Suppressor macrophage treated with lipopolysaccharide for 1 hour (primary cell): Measurements from ENCODE around the gene MTA1.

ENCODE experiments used
- DNase-seq, 3 donors: peaks; one replicate each; pipeline ENCODE4 v3.0.0-alpha.2; 2020 to 2022

MTA1 gene

DNA sequence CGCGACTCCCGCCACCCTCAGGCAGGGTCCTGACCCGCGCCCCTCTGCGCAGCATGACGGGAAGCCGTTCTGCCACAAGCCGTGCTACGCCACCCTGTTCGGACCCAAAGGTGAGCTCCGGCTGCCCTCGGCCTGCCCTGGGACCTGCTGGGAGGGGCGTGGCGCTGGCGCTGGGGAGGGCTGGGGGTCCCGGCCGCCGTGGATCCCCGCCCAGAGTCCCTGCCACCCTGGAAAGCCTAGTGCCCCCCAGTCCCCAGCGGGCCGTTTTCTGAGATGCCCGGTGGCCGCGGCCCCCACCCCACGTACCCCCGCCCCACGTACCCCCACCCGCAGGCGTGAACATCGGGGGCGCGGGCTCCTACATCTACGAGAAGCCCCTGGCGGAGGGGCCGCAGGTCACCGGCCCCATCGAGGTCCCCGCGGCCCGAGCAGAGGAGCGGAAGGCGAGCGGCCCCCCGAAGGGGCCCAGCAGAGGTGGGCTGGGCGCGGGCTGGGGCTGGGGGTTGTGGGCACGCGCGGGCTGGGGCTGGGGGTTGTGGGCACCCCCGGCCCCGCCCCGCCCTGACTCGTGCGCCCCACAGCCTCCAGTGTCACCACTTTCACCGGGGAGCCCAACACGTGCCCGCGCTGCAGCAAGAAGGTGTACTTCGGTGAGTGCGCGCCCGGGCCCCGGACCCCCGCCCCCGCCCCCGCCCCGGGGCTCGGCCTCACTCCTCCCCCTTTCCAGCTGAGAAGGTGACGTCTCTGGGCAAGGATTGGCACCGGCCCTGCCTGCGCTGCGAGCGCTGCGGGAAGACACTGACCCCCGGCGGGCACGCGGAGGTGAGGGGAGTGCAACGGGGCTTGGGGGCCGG lies 59.0 kb downstream of the MTA1 start:
- DNase-seq = no peak

DNA sequence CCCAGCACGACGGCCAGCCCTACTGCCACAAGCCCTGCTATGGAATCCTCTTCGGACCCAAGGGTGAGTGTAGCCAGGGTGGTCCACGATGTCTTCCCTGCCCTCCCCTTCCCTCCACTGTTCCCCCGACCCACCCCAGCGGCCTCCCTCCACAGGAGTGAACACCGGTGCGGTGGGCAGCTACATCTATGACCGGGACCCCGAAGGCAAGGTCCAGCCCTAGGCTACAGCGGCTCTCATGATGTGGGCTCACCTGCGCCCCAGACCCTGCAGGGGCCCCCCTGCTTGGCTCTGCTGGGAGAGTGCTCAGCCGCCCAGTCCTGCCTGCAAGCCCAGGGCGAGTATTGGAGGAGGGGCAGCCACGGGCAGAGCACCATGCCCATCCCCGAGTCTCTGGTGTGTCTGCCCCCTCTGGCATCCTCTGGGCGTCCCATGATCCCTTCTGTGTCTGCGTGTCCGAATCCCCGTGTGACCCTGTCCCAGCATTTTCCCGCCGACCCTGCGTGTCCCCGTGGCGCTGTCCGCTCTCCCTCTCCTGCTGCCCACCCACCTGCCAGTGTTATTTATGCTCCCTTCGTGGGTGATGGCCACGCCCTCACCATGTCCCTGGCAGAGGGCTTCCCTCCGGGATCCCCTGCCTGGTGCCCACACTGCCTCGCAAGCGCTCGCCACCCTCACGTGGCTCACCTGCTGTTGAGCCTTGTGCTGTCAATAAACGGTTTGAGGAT lies 60.0 kb downstream of the MTA1 start:
- no peak for DNase-seq

DNA sequence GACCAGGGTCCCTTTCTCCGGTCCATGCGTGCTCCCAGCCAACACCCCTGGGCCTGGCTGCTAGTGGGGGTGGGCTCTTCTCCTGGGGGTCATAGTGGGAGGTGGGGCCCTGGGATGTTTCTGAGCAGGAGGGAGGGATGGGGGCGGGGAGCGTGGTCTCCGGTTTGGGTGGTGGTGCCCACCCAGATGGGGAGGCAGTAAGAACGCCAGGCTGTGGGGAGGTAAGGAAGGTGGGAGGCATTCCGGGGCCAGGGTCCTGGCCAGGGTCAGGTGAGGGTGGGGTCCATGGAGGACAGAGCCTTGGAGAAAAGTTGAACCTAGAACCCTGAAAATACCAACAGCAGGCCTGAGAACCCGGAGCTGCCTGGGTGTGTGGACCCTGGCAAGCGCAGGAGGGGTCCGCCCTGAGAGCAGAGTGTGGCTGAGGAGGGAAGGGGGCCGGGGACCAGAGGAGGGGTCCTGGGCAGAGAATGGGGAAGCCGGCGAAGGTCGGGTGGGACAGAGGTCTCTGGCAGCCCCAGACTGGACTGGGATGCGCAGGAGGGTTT lies 60.6 kb downstream of the MTA1 start:
- DNase-seq = no peak

DNA sequence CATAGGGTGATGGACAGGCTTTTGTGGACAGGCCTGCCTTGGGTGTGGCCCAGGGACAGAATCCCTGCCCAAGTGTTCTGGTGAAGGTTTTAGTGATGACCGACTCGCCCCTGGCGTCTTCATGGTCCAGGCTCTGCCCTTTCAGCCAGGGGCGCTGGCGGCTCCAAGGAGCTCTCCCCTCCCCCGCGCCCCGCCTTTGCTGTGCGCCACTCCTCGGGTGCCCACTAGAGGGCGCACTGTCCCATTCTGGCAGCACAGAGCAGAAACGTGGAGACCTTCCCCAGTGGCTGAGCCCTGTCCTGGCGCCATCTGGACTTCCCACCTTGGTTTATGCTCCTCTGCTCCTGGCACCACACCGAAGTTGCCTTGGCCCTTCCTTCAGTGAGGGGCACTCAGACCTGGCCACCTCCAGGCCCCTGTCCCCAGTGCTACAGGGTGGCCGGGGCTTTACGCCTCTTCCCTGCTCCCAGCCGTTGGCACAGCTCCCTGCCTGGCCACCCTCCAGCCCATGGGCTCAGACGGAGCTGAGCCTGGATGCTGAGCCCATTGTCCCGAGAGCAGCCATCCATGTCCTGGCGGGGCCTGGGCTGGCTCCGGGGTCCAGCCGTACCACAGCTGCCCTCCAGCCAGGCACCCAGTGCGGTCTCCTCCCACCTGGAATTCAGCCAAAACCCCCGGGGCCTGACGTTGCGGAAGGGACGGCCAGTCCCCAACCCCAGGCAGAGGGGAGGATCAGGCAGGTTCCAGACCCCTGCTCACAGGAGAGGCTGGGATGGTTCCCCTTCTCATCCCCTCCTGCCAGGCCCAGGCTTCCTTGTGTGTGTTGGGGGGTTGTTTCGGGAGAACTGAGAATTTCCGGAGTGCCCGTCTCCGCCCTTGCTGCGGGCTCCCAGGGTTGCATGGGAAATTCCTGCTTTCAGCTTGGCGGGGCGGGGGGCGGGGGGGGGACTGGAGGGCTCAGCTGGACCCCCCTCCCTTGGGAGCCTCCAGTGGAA lies 61.5 kb downstream of the MTA1 start:
- DNase-seq = peak; percentile 82 to 90 (median 86)

DNA sequence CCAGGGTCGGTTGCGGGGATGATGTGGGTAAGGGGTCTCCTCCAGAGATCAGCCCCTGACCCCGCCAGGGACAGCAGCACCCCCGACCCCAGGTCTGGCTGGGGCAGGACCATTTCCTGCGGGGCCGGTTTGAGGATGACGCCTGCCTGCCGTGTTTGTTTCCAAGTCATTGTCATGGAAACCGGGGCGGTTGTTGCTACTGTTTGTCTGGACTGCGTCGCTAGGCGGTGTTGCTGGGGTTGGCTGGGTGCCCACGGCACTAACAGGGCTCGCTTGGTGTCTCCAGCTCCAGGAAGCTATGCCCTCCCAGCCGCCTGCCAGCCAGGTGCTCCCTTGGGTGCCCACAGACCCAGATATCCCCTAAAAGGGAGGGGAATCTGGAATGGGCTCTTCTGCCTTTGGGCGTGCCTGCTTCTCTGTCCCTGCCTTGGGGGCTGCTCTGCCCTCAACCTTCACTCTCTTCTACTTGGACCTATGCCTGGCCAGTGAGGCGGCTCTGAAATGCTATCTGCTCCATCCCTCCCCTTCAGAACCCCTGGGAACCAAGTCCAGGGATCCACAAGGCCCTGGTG lies 62.3 kb downstream of the MTA1 start:
- DNase-seq = peak; percentile 94 to 95 (median 95)

DNA sequence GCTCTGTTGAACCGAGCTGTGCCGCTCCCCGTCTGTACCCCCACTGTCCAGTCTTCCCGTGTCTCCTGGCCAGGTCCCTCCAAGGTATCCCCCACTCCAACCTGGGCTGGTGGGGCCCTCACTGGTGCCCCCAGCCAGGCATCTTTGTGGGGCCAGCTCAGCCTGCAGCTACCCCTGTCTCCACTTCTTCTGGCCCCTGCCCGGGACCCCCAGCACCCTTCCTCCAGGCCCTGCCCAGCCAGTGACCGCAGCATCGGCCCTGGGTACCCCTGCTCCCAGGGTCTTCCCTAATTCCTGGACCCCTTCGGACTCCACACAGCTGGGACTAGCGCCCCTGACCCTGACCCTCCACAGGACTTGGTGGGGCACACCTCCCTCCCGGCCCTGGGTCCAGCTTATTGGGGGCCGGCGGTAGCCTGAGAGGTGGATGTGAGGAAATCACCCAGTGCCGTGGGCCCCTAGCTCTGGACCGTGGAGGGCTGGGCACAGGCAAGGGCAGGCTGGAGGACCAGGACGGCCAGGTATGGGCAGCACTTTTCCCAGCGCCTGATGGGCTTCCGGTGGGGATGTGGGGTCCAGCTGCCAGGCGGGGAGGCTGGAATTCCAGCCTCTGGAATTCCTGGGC lies 63.0 kb downstream of the MTA1 start:
- no peak for DNase-seq

DNA sequence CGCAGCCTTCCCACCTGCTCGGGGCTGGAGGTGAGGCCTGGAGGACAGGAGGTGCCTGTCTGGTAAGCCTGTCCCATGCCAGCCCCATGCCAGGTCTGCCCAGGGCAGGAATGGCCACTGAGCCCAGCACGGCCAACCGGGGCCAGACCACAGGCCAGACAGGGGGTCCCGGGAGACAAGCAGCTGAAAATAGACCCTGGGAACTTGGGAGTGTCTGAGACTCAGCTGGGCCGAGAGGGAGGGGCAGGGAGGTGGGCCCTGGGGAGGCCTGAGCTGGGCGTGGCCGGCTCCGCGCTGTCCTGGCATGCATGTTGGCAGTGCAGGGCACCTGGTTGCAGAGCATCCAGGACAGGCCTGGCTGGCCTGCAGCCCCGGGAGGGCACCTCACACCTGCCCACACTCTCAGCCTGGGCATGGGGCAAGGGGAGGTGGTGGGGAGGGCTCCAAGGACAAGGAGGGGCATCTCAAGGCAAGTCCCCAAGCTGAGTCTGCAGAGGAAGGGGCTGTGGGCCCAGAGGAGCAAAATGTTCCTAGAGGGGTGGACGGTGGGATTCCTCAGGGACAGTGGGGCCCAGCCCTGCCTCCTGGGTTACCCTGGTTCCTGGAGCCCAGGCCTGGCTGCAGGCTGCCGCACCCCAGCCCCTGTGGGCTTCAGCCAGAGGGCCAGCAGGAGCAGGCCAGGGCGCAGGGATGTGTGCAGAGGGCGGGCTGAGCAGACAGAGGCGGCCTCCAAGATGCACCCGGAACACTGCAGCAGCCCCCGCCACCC lies 63.9 kb downstream of the MTA1 start:
- no peak for DNase-seq

DNA sequence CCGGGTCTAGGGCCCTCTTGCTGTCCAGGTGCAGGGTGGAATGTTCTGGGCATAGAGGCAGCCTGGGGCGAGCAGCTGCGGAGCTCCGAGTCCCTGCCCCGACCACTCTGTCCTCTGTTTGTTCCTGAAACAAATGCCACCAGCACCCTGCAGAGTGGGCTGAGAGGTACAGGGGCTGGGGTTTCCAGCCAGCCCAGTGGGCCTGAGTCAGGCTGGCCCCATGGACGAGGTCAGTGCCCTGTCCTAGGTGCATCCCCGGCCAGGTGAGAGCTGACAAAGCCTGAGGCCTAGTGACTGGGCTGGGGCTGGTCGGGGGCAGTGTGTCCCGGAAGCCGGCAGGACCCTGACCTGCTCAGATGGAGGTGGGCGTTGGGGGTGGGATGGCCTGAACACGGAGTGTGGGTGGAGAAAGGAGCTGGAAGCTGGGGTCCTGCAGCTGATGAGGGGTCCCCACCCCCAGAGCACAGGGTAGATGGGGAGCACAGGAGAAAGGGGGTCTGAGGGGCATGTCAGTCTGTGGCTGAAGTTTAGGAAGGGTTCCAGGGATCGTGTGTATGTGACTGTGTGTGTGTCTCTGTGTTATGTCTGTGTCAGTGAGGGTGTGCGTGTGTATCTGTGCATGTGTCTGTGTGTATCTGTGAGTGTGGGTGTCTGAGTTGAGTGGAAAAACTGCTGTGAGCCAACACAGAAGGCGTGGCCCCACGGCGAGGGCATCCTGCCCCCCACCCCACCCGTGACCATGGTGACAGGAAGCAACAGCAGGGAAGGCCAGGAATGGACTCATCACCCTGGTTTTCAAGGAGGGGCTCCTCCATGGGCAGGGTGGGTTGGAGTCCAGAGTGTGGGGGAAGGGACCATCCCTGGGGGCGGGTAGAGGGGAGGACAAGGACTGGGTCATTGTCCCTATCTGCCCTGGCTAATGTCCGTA lies 64.7 kb downstream of the MTA1 start:
- DNase-seq = peak in 1 of 3 donors; percentile 28

DNA sequence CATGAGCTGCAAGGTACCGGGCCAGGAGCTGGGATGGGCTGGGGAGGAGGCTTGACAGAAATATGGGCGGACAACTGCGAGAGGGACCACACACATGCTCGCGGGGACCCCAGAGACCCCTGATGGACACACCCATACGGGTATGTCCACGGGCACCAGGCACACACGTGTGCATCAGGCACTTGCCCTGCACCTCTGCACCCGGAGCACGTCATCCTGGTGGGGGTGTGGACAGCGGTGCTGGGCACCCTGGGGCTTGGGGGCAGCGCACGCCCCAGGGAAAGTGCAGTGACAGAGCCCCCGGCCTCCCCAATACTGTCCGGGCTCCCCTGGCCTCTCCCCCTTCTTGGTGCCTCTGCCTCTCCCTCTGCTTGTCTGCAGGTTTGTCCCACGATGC lies 65.4 kb downstream of the MTA1 start:
- DNase-seq = no peak

DNA sequence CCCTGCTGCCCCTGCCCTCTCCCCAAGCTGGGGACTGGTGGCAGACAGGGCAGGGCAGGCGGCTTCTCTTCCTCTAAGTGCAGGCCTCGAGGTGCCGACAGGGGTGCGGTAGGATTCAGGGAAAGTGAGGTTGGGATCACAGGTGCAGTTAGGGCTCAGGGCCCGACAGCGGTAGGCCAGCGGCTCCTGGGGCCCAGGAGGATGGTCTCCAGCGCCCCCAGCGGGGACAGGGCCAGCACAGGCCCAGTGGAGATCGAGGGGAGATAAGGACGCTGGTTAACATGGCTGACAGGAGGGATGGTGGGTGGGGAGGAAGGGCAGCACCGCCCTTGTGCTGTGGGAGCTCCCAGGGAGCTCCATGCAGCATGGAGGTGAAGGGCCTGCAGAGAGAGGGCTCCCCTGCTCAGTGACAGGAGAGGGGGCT lies 66.1 kb downstream of the MTA1 start:
- DNase-seq = peak in 2 of 3 donors; percentile 23 to 46

DNA sequence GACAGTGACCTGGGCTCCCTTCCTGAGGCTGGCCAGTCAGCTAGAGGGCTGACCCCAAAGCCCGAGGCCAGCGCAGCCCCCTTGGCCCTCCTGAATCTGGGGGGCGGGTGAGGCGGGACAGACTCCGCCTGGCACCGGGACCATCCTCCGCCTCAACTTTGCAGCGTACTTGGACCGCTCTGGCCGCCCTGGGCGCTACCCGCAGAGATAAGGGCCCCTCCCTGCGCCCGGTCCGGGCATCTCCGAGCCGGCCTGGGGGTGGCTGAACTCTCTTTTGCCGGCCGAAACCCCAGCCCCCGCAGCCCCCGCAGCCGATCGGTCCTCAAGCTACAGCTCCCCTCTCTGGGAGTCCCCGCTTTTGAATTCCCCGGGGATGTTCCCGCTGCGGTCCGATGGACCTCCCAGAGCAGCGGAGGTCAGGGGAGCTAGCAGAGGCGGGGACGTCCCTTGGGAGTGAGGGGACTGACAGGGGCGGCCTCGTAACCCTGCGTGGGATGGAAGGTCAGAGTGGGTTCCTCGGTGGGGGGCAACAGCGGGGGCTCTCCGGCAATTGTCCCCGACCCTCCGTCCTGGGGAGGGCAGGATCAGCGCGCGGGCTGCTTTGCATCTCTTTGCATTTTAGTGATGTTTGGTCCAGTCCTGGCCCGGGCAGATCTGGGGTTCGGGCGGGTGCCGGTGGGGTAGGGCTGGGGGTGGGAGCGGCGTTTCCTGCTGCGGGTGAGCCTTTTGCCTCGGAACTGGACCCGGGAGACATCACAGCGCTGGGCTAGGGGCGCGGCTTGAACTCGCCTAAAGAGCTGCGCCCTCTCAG lies 66.7 kb downstream of the MTA1 start, which contains the start of gene CRIP1:
TSS of gene CRIP1 (plus strand) at position 724 of the 811 bp plus-strand sequence. CDS start 374 bp downstream, outside the sequence.
- peak; percentile 55 to 71 (median 65) for DNase-seq

DNA sequence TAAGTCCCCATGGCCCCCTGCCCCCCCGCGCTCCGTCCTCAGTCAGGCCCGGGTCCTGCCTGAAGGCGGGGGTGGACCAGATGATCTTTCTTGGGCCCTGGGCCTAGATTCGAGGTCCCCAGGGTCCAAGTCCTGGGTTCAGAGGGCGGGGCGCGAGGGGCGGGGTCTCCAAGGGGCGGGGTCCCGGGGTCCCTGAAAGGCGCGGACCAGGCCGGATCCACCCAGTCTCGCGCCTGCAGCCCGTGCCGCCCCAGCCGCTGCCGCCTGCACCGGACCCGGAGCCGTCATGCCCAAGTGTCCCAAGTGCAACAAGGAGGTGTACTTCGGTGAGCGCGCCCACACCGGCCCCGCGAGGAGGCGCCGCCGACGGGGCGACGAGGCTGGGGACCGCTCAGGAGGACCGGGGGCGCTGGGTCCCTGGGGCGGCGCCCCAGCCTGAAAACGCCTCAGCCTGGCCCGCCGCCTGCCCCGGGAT lies 67.4 kb downstream of the MTA1 start:
- DNase-seq = no peak

DNA sequence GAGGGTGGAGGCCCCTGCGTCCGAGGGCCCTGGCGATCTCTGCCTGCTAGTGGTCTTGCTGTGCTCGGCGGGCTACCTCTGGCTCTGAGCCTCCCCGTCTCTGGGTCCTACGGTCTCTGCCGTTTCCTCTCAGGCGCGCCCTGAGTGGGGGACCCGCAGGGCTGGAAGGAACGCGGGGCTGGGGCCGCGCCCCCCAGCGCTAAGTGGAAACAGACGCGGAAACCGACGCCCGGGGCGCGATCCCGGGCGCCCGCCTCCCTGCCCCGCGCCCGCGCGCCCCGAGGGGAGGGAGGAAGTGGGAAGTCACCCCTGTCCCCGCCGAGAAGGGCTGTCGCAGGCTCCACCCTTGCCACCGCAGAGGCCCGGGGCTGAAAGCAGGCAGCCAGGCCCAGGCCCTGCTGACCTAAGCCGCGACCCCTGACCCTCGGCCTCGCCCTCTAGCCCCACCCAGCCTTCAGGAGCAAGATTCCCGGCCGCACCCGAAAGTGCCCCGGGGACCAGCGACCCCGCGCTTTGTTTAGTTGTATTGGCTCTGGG lies 67.9 kb downstream of the MTA1 start:
- DNase-seq = peak; percentile 64 to 89 (median 64)

DNA sequence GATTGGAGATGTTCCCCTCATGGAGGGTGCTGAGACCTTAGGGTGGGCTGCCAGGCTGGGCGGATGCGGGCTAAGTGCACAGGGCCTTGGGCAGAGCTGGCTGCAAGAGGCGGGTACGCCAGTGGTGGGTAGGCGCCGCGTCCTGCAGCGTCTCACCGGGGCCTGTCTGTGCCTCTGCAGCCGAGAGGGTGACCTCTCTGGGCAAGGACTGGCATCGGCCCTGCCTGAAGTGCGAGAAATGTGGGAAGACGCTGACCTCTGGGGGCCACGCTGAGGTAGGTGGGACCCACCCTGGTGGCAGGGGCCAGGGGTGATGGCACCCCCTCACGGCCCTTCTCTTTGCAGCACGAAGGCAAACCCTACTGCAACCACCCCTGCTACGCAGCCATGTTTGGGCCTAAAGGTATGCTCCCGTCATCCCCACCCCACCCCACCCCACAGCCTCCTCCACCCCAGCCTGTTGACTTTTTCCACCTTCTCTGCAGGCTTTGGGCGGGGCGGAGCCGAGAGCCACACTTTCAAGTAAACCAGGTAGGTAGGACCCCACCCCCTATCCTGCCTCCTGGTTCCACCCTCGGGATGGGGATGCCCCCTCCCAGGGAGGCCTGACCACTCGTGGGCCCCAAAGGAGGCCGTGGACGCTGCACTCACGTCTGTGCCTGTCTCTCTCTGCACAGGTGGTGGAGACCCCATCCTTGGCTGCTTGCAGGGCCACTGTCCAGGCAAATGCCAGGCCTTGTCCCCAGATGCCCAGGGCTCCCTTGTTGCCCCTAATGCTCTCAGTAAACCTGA lies 68.6 kb downstream of the MTA1 start:
- no peak for DNase-seq

DNA sequence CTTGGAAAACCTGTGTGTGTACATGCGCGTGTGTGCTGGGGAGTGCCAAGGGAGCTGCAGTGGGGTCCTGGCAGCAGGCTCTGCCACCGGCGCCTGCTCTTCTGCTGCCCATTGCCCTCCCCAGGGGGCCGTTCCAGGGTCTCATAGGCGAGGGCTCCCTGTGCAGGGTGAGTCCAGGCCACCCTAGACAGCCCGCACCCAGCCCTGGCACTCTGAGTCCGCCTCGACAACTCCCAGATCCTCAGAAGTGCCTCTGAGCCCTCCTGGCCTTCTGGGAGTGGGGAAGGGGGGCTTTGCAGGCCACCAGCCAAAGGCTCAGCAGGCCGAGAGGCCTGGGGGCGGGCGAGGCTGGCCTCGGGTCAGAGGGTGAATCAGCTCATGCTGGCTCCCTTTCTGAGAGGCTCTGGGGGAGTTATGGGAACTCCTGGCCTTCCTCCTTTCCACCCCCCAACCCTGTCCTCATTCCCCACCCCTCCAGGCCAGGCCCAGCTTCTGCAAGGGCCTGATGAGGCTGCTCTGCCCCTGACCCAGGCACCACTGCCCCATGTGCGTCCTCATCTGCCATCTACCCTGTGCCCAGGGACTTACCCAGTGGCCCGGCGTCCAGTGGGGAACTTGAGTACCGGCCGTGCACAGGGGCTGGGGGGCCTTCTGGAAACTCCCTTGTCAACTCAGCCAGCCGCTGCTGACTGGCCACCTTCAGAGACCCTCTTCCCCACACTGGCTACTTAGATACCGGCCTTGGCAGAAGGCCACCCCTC lies 69.3 kb downstream of the MTA1 start:
- peak; percentile 69 to 82 (median 71) for DNase-seq

DNA sequence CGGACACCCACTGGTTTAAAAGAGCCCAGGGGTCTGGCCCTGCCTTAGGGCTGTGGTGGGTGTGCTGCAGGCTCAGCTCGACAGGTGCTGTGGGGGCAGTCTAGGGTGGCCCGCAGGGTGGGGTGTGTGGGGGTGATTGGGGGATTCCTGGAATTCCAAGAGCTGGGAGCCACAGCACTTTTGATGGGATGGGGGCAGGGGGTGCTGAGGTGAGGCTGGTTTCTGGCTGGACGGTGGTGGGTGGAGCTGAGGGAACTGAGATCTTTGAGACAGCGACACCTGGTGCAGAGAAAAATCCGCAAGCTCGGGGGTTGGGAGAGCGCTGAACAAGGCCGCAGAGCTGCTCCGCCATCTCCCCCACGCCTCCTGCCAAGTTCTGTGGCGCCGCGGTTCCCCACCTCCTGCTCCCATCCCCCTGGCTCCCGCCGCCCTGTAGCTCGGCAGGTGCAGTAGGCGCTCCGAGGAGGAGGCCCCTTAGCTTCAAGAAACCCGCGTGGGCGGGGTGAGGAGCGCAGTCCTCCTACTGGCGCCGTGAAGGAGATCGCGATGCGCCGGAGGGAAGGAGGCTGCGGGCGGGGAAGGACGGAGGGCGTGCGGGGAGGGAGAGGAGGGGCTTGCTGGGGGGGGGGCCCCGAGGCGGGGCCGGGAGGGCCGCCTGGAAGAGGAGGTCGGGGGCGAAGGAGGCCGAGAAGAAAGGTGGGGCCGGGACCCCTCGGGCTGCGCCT lies 70.1 kb downstream of the MTA1 start:
- peak; percentile 76 to 81 (median 77) for DNase-seq
